CD4-positive, CD25-positive, alpha-beta regulatory T cell (primary cell): ENCODE measurements around the gene HAT1. TPM values are rescaled to one million over a fixed set of nuclear protein-coding genes. Genes with fewer than 3 reads are reported as not detected.
"Not testable (repeated sequence)": the region's sequence is repeated elsewhere in the genome, so short reads cannot be mapped to it uniquely, and the experiment has no call there.

Experiments
- ATAC-seq, 2 donors: fragments of 150-1000 bp; cut with Tn5 transposase; one replicate each; pipeline ENCODE4 v1.10.0; 2021; ENCODE audit warnings: low read depth in 2 of 2, moderate number of reproducible peaks in 2 of 2, moderate library complexity in 1 of 2
- DNase-seq, 3 donors: peaks; one replicate each; pipeline versions ENCODE4 v3.0.0 to v3.0.0-alpha.2; 2012 to 2022; ENCODE audit warnings: mixed read lengths in 1 of 3
- H3K27ac ChIP-seq: one replicate; pipeline ENCODE4 v1.7.0; 2013; ENCODE audit warnings: mild to moderate bottlenecking, low read length; ENCODE audit not compliant: insufficient read depth, poor library complexity, severe bottlenecking
- H3K27me3 ChIP-seq: one replicate; pipeline ENCODE4 v1.7.0; 2013; ENCODE audit warnings: low read length; ENCODE audit not compliant: control insufficient read depth, insufficient read depth
- H3K36me3 ChIP-seq: one replicate; pipeline ENCODE4 v1.7.0; 2013; ENCODE audit warnings: mild to moderate bottlenecking, low read length, moderate library complexity; ENCODE audit not compliant: control insufficient read depth, insufficient read depth
- H3K4me1 ChIP-seq: 2 replicates; pipeline ENCODE4 v1.7.0; 2013; ENCODE audit warnings: mild to moderate bottlenecking, low read length; ENCODE audit not compliant: insufficient read depth, control insufficient read depth, poor library complexity, severe bottlenecking
- H3K4me3 ChIP-seq: one replicate; pipeline ENCODE4 v1.7.0; 2013; ENCODE audit warnings: low read depth, mild to moderate bottlenecking, low read length, moderate library complexity
- H3K9me3 ChIP-seq, 2 experiments: 1 replicate in 1 of 2; 2 replicates in 1 of 2; pipeline ENCODE4 v1.7.0; 2013; ENCODE audit warnings: low read length in 2 of 2, mild to moderate bottlenecking in 1 of 2, moderate library complexity in 1 of 2; ENCODE audit not compliant: control insufficient read depth in 2 of 2
- H3K27ac Mint-ChIP-seq, 3 donors: one replicate each; pipeline ENCODE4 v1.8.0; 2020 to 2022; ENCODE audit warnings: mild to moderate bottlenecking in 3 of 3, mixed read lengths in 3 of 3, moderate library complexity in 2 of 3
- H3K27me3 Mint-ChIP-seq: one replicate; pipeline ENCODE4 v1.8.0; 2022; ENCODE audit warnings: mild to moderate bottlenecking, mixed read lengths
- H3K36me3 Mint-ChIP-seq: one replicate; pipeline ENCODE4 v1.8.0; 2020; ENCODE audit warnings: mixed read lengths
- H3K4me1 Mint-ChIP-seq, 4 donors: one replicate each; pipeline ENCODE4 v1.8.0; 2020 to 2022; ENCODE audit warnings: mixed read lengths in 4 of 4, mild to moderate bottlenecking in 1 of 4
- H3K4me3 Mint-ChIP-seq, 4 donors: one replicate each; pipeline ENCODE4 v1.8.0; 2020 to 2022; ENCODE audit warnings: mild to moderate bottlenecking in 4 of 4, mixed read lengths in 4 of 4, moderate library complexity in 3 of 4
- H3K9me3 Mint-ChIP-seq, 7 donors: one replicate each; pipeline ENCODE4 v1.8.0; 2020 to 2022; ENCODE audit warnings: mixed read lengths in 7 of 7, mild to moderate bottlenecking in 3 of 7, moderate library complexity in 2 of 7
- polyA plus RNA-seq, 4 donors: library from polyadenylated mRNA; unstranded; fragments of 300-500 nt; fragmentation: Illumina TruSeq; gene quantifications; one replicate each; pipeline ENCODE4 v1.2.3, GENCODE V29; 2021
- total RNA-seq: library from RNA; stranded (reverse); gene quantifications from one replicate; pipeline ENCODE4 v1.2.3, GENCODE V29; 2022

Gene HAT1
- total and polyA plus RNA-seq, 5 donors from 2014 or later, result 28.7 to 83.0 (median 79.2) TPM

GRCh38 chr2:171983924-171984323 is 61.7 kb downstream of the HAT1 start:
- not testable (repeated sequence) for ATAC-seq, H3K9me3 Mint-ChIP-seq, H3K27me3 Mint-ChIP-seq, H3K4me1 Mint-ChIP-seq, H3K27ac Mint-ChIP-seq, DNase-seq, H3K4me3 Mint-ChIP-seq, H3K9me3 ChIP-seq, H3K4me3 ChIP-seq, H3K4me1 ChIP-seq, H3K27me3 ChIP-seq, H3K27ac ChIP-seq
- peaks cover 32% of the 10 kb centered on the region for H3K36me3 ChIP-seq
- peaks cover 29% of the 10 kb centered on the region for H3K36me3 Mint-ChIP-seq

- Mint-ChIP-seq H3K36me3 (peaks cover 22% of the 10 kb centered on the region), H3K27ac (no peak overlapping the region), H3K9me3 (peaks cover 0 to 1% (median 0%) of the 10 kb centered on the region in 7 donors), H3K27me3 (no peaks in the 10 kb centered on the region), H3K4me1 (no peaks in the 10 kb centered on the region), H3K4me3 (no peak overlapping the region)
- H3K27me3 ChIP-seq, result no peaks in the 10 kb centered on the region
- no peaks in the 10 kb centered on the region for H3K4me1 ChIP-seq
- no peak for DNase-seq
- H3K4me3 ChIP-seq, result no peak overlapping the region
- ATAC-seq, result no peak
- H3K9me3 ChIP-seq, result no peaks in the 10 kb centered on the region
- H3K36me3 ChIP-seq, result peaks cover 21% of the 10 kb centered on the region
- H3K27ac ChIP-seq, result no peak overlapping the region
These were observed 62.8 kb downstream of the HAT1 start for GRCh38 chr2:171985076-171985475.

- Mint-ChIP-seq H3K36me3 (peaks cover 22% of the 10 kb centered on the region), H3K4me1 (peaks cover 0 to 2% (median 0%) of the 10 kb centered on the region in 4 donors), H3K9me3 (peaks cover 0 to 1% (median 0%) of the 10 kb centered on the region in 7 donors), H3K4me3 (no peak overlapping the region), H3K27me3 (no peaks in the 10 kb centered on the region), H3K27ac (no peak overlapping the region)
- DNase-seq, result no peak
- ATAC-seq, result no peak
- Histone ChIP-seq H3K9me3 (no peaks in the 10 kb centered on the region), H3K36me3 (peaks cover 14% of the 10 kb centered on the region), H3K4me3 (no peak overlapping the region), H3K27me3 (no peaks in the 10 kb centered on the region), H3K4me1 (no peaks in the 10 kb centered on the region), H3K27ac (no peak overlapping the region)
These were observed 64.5 kb downstream of the HAT1 start for GRCh38 chr2:171986778-171987177.

GRCh38 chr2:171991027-171991426 is 68.8 kb downstream of the HAT1 start:
- ATAC-seq (no peak), DNase-seq (no peak)
- H3K4me1 Mint-ChIP-seq, result peaks cover 0 to 2% (median 0%) of the 10 kb centered on the region in 4 donors
- Histone ChIP-seq H3K27ac (no peak overlapping the region), H3K4me1 (no peaks in the 10 kb centered on the region), H3K4me3 (no peak overlapping the region), H3K27me3 (peaks cover 17% of the 10 kb centered on the region), H3K9me3 (no peaks in the 10 kb centered on the region), H3K36me3 (no peaks in the 10 kb centered on the region)
- H3K27ac Mint-ChIP-seq, result no peak overlapping the region
- H3K27me3 Mint-ChIP-seq, result peaks cover 17% of the 10 kb centered on the region
- peaks cover 4% of the 10 kb centered on the region for H3K36me3 Mint-ChIP-seq
- H3K4me3 Mint-ChIP-seq, result no peak overlapping the region
- no peaks in the 10 kb centered on the region for H3K9me3 Mint-ChIP-seq

- Mint-ChIP-seq H3K27me3 (peaks cover 42% of the 10 kb centered on the region), H3K27ac (no peak overlapping the region), H3K9me3 (no peaks in the 10 kb centered on the region), H3K4me3 (no peak overlapping the region), H3K36me3 (peaks cover 3% of the 10 kb centered on the region), H3K4me1 (peaks cover 6 to 16% (median 11%) of the 10 kb centered on the region in 4 donors)
- Histone ChIP-seq H3K9me3 (no peaks in the 10 kb centered on the region), H3K27me3 (peaks cover 20% of the 10 kb centered on the region), H3K4me3 (no peak overlapping the region), H3K27ac (no peak overlapping the region), H3K36me3 (no peaks in the 10 kb centered on the region), H3K4me1 (peaks cover 12% of the 10 kb centered on the region)
- ATAC-seq (no peak), DNase-seq (no peak)
These were observed 73.3 kb downstream of the HAT1 start for GRCh38 chr2:171995586-171995985.

- Mint-ChIP-seq H3K36me3 (peaks cover 3% of the 10 kb centered on the region), H3K27ac (no peak overlapping the region), H3K27me3 (peaks cover 44% of the 10 kb centered on the region), H3K9me3 (no peaks in the 10 kb centered on the region), H3K4me3 (no peak overlapping the region), H3K4me1 (peaks cover 6 to 16% (median 11%) of the 10 kb centered on the region in 4 donors)
- H3K27me3 ChIP-seq, result peaks cover 20% of the 10 kb centered on the region
- H3K36me3 ChIP-seq, result no peaks in the 10 kb centered on the region
- peaks cover 12% of the 10 kb centered on the region for H3K4me1 ChIP-seq
- DNase-seq, result no peak
- ATAC-seq, result no peak
- no peak overlapping the region for H3K4me3 ChIP-seq
- no peaks in the 10 kb centered on the region for H3K9me3 ChIP-seq
- no peak overlapping the region for H3K27ac ChIP-seq
These were observed 73.8 kb downstream of the HAT1 start for GRCh38 chr2:171996021-171996420.

GRCh38 chr2:171997031-171997430 is 74.8 kb downstream of the HAT1 start:
- DNase-seq, H3K27ac ChIP-seq, H3K27ac Mint-ChIP-seq, H3K4me3 Mint-ChIP-seq, H3K4me3 ChIP-seq, H3K9me3 ChIP-seq, H3K36me3 Mint-ChIP-seq, ATAC-seq, H3K36me3 ChIP-seq, H3K9me3 Mint-ChIP-seq: not testable (repeated sequence)
- peaks cover 6 to 18% (median 11%) of the 10 kb centered on the region in 4 donors for H3K4me1 Mint-ChIP-seq
- Histone ChIP-seq H3K27me3 (peaks cover 20% of the 10 kb centered on the region), H3K4me1 (peaks cover 12% of the 10 kb centered on the region)
- H3K27me3 Mint-ChIP-seq, result peaks cover 44% of the 10 kb centered on the region

- Mint-ChIP-seq H3K27ac (peak overlapping the region in 1 of 3 donors; percentile 95), H3K36me3 (no peaks in the 10 kb centered on the region)
- ATAC-seq, result no peak
These were observed 76.9 kb downstream of the HAT1 start for GRCh38 chr2:171999161-171999560.

More at GRCh38 chr2:171999161-171999560, 76.9 kb downstream of the HAT1 start:
- DNase-seq, result no peak
- Histone ChIP-seq H3K4me1 (peaks cover 12% of the 10 kb centered on the region), H3K27me3 (peaks cover 20% of the 10 kb centered on the region), H3K27ac (peak overlapping the region; percentile 52), H3K9me3 (no peaks in the 10 kb centered on the region), H3K4me3 (peak overlapping the region; percentile 81), H3K36me3 (no peaks in the 10 kb centered on the region)
- Mint-ChIP-seq H3K27me3 (peaks cover 38% of the 10 kb centered on the region), H3K4me3 (peak overlapping the region; percentile 81 to 96 (median 88)), H3K9me3 (no peaks in the 10 kb centered on the region), H3K4me1 (peaks cover 6 to 23% (median 13%) of the 10 kb centered on the region in 4 donors)
